NB4 (cell line): ENCODE measurements around the gene PPP1R3C.

Source experiments
- DNase-seq: peaks from one replicate; pipeline ENCODE4 v3.0.0; 2010; ENCODE audit warnings: low read depth
- H3K4me3 ChIP-seq: one replicate; pipeline ENCODE4 v1.5.1; 2011; ENCODE audit warnings: mild to moderate bottlenecking, low read depth, low read length, moderate library complexity
- CTCF ChIP-seq: IDR thresholded peaks from one replicate; pipeline ENCODE4 v1.5.1; 2012; ENCODE audit warnings: low read depth, low read length
- MAX ChIP-seq: IDR thresholded peaks from 2 replicates; pipeline ENCODE4 v1.6.1; 2011; ENCODE audit warnings: low read depth, low read length
- MYC ChIP-seq: IDR thresholded peaks from 2 replicates; pipeline ENCODE4 v1.6.1; 2011; ENCODE audit warnings: low read depth, low read length
- POLR2A ChIP-seq: IDR thresholded peaks from 2 replicates; pipeline ENCODE4 v1.6.1; 2011; ENCODE audit warnings: mild to moderate bottlenecking; ENCODE audit not compliant: insufficient read length; ENCODE audit errors: extremely low read depth

The PPP1R3C gene

GRCh38 chr10:91589658-91590035, 43.2 kb downstream of the PPP1R3C start:
- no peak for DNase-seq
- TF ChIP-seq MAX: no peak
- no peak for TF ChIP-seq POLR2A
- no peak for TF ChIP-seq CTCF
- TF ChIP-seq MYC: no peak
- no peak overlapping the region for H3K4me3 ChIP-seq

- no peak overlapping the region for H3K4me3 ChIP-seq
- TF ChIP-seq MYC: no peak
- TF ChIP-seq MAX: no peak
- TF ChIP-seq CTCF: no peak
- no peak for TF ChIP-seq POLR2A
- no peak for DNase-seq
Measured at GRCh38 chr10:91589015-91589657, 43.7 kb downstream of the PPP1R3C start.

- DNase-seq: peak; percentile 59
- no peak for TF ChIP-seq CTCF
- no peak for TF ChIP-seq MAX
- TF ChIP-seq MYC: no peak
- no peak for TF ChIP-seq POLR2A
- H3K4me3 ChIP-seq: no peak overlapping the region
Measured at GRCh38 chr10:91587710-91588638, 44.9 kb downstream of the PPP1R3C start.

DNA sequence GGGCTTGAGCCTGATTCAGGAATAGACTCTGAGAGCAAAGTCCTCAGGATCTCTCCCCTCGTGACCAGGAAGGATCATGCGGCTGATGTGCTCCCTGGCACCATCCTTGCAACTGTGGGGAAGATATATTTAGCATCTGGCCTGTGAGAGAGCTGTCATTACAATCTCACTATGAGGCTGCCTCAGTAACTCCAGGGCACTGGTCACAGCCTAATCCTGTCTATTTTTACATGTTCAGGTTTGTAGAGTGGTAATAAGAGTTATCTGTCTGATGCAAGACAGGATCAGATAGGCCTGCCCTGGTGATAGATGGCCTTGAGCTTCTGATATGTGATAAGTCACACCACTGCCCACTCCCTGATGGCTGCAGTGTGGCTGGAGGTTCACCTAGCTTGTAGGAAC, 50.7 kb downstream of the PPP1R3C start:
- DNase-seq: no peak
- H3K4me3 ChIP-seq: no peak overlapping the region
- TF ChIP-seq CTCF: no peak
- TF ChIP-seq MAX: no peak
- no peak for TF ChIP-seq POLR2A
- TF ChIP-seq MYC: no peak

DNA sequence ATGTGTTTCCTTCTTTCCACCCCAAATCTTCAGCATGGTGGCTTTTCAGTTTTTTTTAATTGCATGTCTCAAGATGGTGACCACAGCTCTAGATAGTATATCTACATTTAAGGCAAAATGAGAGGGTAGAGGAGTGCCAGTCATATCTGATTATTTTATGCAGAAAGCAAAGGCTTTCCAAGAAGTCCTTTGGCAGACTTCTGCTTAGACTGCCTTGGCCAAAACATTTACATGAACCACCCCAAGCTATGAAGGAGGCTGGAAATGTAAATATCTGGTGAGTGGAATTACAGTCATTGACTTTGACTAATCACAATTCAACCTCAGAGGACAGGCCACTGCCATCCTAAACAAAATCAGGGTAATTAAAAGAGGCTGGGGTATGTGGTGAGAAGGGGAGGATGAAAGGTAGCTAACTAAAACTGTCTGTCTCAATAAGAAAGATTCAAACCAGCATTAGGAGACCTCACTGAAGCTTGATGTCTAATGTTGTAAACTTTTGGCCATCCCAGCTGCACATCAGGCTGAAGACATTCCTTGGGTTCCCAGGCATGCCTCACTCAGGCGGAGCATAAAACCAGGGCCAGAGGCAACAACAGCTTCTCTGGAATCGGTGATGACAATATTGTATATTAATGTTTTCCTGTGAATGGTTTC, 53.4 kb downstream of the PPP1R3C start:
- TF ChIP-seq POLR2A (no peak), MYC (no peak), CTCF (no peak), MAX (no peak)
- no peak for DNase-seq
- no peak overlapping the region for H3K4me3 ChIP-seq
